ENCODE measurements around the gene GRIN1. TPM values are rescaled to one million over a fixed set of nuclear protein-coding genes. Genes with fewer than 3 reads are reported as not detected.

Gene GRIN1
- total RNA-seq, 1 experiment from 2014 or later = 2.9 TPM

- Histone ChIP-seq H4K5ac (ENCODE audit: insufficient read length, low read depth, low read length) (no peak overlapping the region), H2BK15ac (ENCODE audit: low read depth, low read length) (no peak overlapping the region), H3K79me2 (ENCODE audit: insufficient read depth, low read length) (no peaks in the 10 kb centered on the region), H3K9me3 (ENCODE audit: control insufficient read depth, low read depth, low read length) (no peaks in the 10 kb centered on the region), H3K79me1 (ENCODE audit: insufficient read depth, low read depth, low read length, poor library complexity, severe bottlenecking) (no peaks in the 10 kb centered on the region), H4K8ac (replicated peaks; ENCODE audit: insufficient read length, low read depth, low read length) (no peak overlapping the region), H2BK12ac (ENCODE audit: insufficient read length, low read depth, low read length) (no peak overlapping the region), H2BK20ac (ENCODE audit: low read depth, low read length, poor library complexity, severe bottlenecking) (no peak overlapping the region), H3K14ac (ENCODE audit: insufficient read depth, low read length) (no peak overlapping the region; the same call in 1 of the 2 replicates), H2AK5ac (ENCODE audit: insufficient read length, low read length) (no peak overlapping the region), H2BK120ac (ENCODE audit: low read depth, low read length, poor library complexity, severe bottlenecking) (no peak overlapping the region), H3K4me2 (ENCODE audit: insufficient read depth, insufficient read length, low read length) (peak overlapping the region; percentile 31), H3K56ac (ENCODE audit: insufficient read length, low read depth, low read length) (no peak overlapping the region), H3K4ac (ENCODE audit: low read depth, low read length) (no peak overlapping the region), H3K23me2 (ENCODE audit: insufficient read length, low read depth, low read length, poor library complexity, severe bottlenecking) (peaks cover 21% of the 10 kb centered on the region), H3K27me3 (ENCODE audit: insufficient read depth, low read length) (peaks cover 27% of the 10 kb centered on the region; the same call in 1 of the 2 replicates), H4K91ac (ENCODE audit: insufficient read length, low read depth, low read length) (no peak overlapping the region), H4K20me1 (ENCODE audit: control insufficient read depth, insufficient read depth, insufficient read length) (peaks cover 2% of the 10 kb centered on the region), H3K9ac (ENCODE audit: extremely low read depth, insufficient read length, low read length) (no peak overlapping the region), H3K18ac (ENCODE audit: insufficient read length, low read depth, low read length) (no peak overlapping the region), H3T11ph (ENCODE audit: low read length) (no peak overlapping the region), H3K23ac (ENCODE audit: insufficient read length, low read depth, low read length) (no peak overlapping the region), H3K27ac (ENCODE audit: insufficient read length, low read depth, low read length) (no peak overlapping the region), H3K4me1 (ENCODE audit: insufficient read depth, low read length) (no peaks in the 10 kb centered on the region), H2AFZ (ENCODE audit: low read length) (no peak overlapping the region), H2BK5ac (ENCODE audit: insufficient read length, low read length) (no peak overlapping the region)
- no peak for TF ChIP-seq CTCF (conservative IDR thresholded peaks at IDR 0.05)
- Mint-ChIP-seq H3K27me3 (ENCODE audit: low read depth) (peaks cover 91% of the 10 kb centered on the region), H3K27ac (no peak overlapping the region), H3K4me1 (peaks cover 0 to 11% of the 10 kb centered on the region in 2 experiments; a peak in 2 of 4 replicates), H3K9me3 (no peaks in the 10 kb centered on the region; a peak in 1 of 5 replicates), H3K36me3 (ENCODE audit: insufficient read depth in 1 of 3, low read depth in 3 of 3) (no peaks in the 10 kb centered on the region), H3K4me3 (peak overlapping the region in 1 of 2 experiments; percentile 53; a peak in 1 of 5 replicates)
- DNase-seq = peak; percentile 84
- no CpG with 5 or more reads among the region's 56 CpGs for WGBS (ENCODE audit: extremely low coverage, insufficient read length, low lambda C conversion rate)
Measured at GRCh38 chr9:137160716-137161557, 22.0 kb downstream of the GRIN1 start.

Data from H9 (cell line).